MM.1S (cell line): ENCODE data around the gene ELP4.

Source experiments
- DNase-seq: peaks from one replicate; pipeline ENCODE4 v3.0.0-alpha.2; 2015
- H2AFZ ChIP-seq: fragments of 300-600 bp; sonication (generic); 2 replicates; pipeline ENCODE4 v1.6.0; 2016; ENCODE audit warnings: antibody characterized with exemption, low read length
- H3F3A ChIP-seq: fragments of 300-600 bp; sonication (generic); 2 replicates; pipeline ENCODE4 v1.6.1; 2016; ENCODE audit warnings: mild to moderate bottlenecking, antibody characterized with exemption, low read length, moderate library complexity, mixed read lengths; ENCODE audit not compliant: insufficient read depth
- H3K27ac ChIP-seq: fragments of 300-600 bp; sonication (generic); 2 replicates; pipeline ENCODE4 v1.5.1; 2016; ENCODE audit warnings: mild to moderate bottlenecking, low read length
- H3K27me3 ChIP-seq: fragments of 300-600 bp; sonication (generic); replicated peaks from 2 replicates; pipeline ENCODE4 v1.6.0; 2016; ENCODE audit warnings: low read length; ENCODE audit not compliant: insufficient read depth
- H3K36me3 ChIP-seq: fragments of 300-600 bp; sonication (generic); replicated peaks from 2 replicates; pipeline ENCODE4 v1.6.1; 2016; ENCODE audit warnings: mild to moderate bottlenecking, low read length, mixed read lengths; ENCODE audit not compliant: insufficient read depth
- H3K4me1 ChIP-seq: fragments of 300-600 bp; sonication (generic); 2 replicates; pipeline ENCODE4 v1.6.1; 2016; ENCODE audit warnings: low read length, mixed read lengths
- H3K4me2 ChIP-seq: fragments of 300-600 bp; sonication (generic); 2 replicates; pipeline ENCODE4 v1.6.0; 2016; ENCODE audit warnings: low read depth, low read length
- H3K4me3 ChIP-seq: fragments of 300-600 bp; sonication (generic); 2 replicates; pipeline ENCODE4 v1.5.1; 2016; ENCODE audit warnings: low read length, mixed read lengths
- H3K79me2 ChIP-seq: fragments of 300-600 bp; sonication (generic); 2 replicates; pipeline ENCODE4 v1.6.1; 2016; ENCODE audit warnings: mixed run types, low read length, mixed read lengths
- H3K9ac ChIP-seq: fragments of 300-600 bp; sonication (generic); 2 replicates; pipeline ENCODE4 v1.6.1; 2016; ENCODE audit warnings: low read length, mixed read lengths
- H3K9me2 ChIP-seq: fragments of 300-600 bp; sonication (generic); replicated peaks from 2 replicates; pipeline ENCODE4 v1.6.1; 2016; ENCODE audit warnings: mild to moderate bottlenecking, low read length, mixed read lengths; ENCODE audit not compliant: insufficient read depth
- H3K9me3 ChIP-seq: fragments of 300-600 bp; sonication (generic); replicated peaks from 2 replicates; pipeline ENCODE4 v1.6.1; 2016; ENCODE audit warnings: mild to moderate bottlenecking, low read length, mixed read lengths; ENCODE audit not compliant: insufficient read depth
- H4K20me1 ChIP-seq: fragments of 300-600 bp; sonication (generic); 2 replicates; pipeline ENCODE4 v1.6.1; 2016; ENCODE audit warnings: mild to moderate bottlenecking, low read length, moderate library complexity, mixed read lengths; ENCODE audit not compliant: insufficient read depth
- CTCF ChIP-seq: fragments of 300-600 bp; sonication (generic); IDR thresholded peaks from 2 replicates; pipeline ENCODE4 v1.5.1; 2016; ENCODE audit warnings: antibody characterized with exemption, low read length, mixed read lengths
- EZH2 ChIP-seq: fragments of 300-600 bp; sonication (generic); optimal IDR thresholded peaks from 2 replicates; pipeline ENCODE3; 2017; ENCODE audit warnings: low read depth, mild to moderate bottlenecking, antibody characterized with exemption, low read length, mixed read lengths
- EZH2phosphoT487 ChIP-seq: fragments of 300-600 bp; sonication (generic); IDR thresholded peaks from 2 replicates; pipeline ENCODE4 v1.6.1; 2018; ENCODE audit warnings: antibody characterized with exemption, low read length

The ELP4 gene

GRCh38 chr11:31822927-31823643 lies 313.5 kb downstream of the ELP4 start:
- Histone ChIP-seq H3K36me3 (no peaks in the 10 kb centered on the region), H3K79me2 (no peaks in the 10 kb centered on the region), H3F3A (no peaks in the 10 kb centered on the region), H3K4me2 (no peak overlapping the region), H3K4me1 (no peaks in the 10 kb centered on the region), H3K27ac (no peak overlapping the region), H2AFZ (no peak overlapping the region), H3K27me3 (0 out of 2 replicates have a peak, but pooled peaks cover 5% of the 10 kb centered on the region), H3K4me3 (no peak overlapping the region), H3K9ac (no peak overlapping the region), H3K9me3 (no peaks in the 10 kb centered on the region), H4K20me1 (no peaks in the 10 kb centered on the region), H3K9me2 (no peaks in the 10 kb centered on the region)
- no peak for DNase-seq
- no peak for TF ChIP-seq EZH2

- Histone ChIP-seq H4K20me1 (no peaks in the 10 kb centered on the region), H3K9me2 (no peaks in the 10 kb centered on the region), H3K79me2 (no peaks in the 10 kb centered on the region), H2AFZ (no peak overlapping the region), H3K4me2 (no peak overlapping the region), H3K4me3 (no peak overlapping the region), H3K36me3 (no peaks in the 10 kb centered on the region), H3K27me3 (0 out of 2 replicates have a peak, but pooled peaks cover 5% of the 10 kb centered on the region), H3K27ac (no peak overlapping the region), H3K4me1 (no peaks in the 10 kb centered on the region), H3K9ac (no peak overlapping the region), H3K9me3 (no peaks in the 10 kb centered on the region), H3F3A (no peaks in the 10 kb centered on the region)
- no peak for TF ChIP-seq EZH2phosphoT487
- TF ChIP-seq CTCF = no peak
- no peak for TF ChIP-seq EZH2
- no peak for DNase-seq
Observed at GRCh38 chr11:31823644-31824331, 314.2 kb downstream of the ELP4 start.

DNA sequence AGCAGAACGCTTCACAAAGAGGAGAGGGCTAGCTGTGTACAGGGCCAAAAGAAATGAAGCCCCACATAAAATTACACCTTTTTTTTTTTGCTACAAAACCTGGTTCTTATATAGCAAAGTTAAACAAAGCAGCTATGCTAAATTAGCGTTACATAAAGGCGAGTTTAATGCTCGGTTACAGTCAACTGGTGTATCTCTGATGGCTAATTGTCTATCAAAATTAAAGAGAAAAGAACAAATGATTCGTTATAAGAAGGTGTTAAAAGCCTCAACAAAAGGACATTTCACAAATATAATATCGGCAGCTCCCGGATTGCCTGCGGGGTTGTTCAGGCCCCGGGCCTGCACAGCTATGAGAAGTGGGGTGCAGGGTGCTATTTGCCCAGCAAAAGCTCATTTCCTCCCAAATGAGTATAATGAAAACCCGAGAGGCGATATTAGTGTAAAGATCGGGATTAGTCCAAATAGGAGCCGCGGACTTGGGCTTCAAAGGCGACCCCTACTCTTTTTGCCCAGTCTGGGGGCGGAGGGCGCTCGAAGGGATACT lies 314.8 kb downstream of the ELP4 start:
- H3K4me2 ChIP-seq = no peak overlapping the region
- no peak for DNase-seq
- H3K4me3 ChIP-seq = no peak overlapping the region
- no peak overlapping the region for H3K27ac ChIP-seq
- no peaks in the 10 kb centered on the region for H3K36me3 ChIP-seq
- no peaks in the 10 kb centered on the region for H3K9me3 ChIP-seq
- H3F3A ChIP-seq = no peaks in the 10 kb centered on the region
- TF ChIP-seq EZH2 = no peak
- no peak for TF ChIP-seq EZH2phosphoT487
- no peak for TF ChIP-seq CTCF
- H4K20me1 ChIP-seq = no peaks in the 10 kb centered on the region
- no peaks in the 10 kb centered on the region for H3K4me1 ChIP-seq
- 0 out of 2 replicates have a peak, but pooled peaks cover 5% of the 10 kb centered on the region for H3K27me3 ChIP-seq
- H3K9ac ChIP-seq = no peak overlapping the region
- H3K79me2 ChIP-seq = no peaks in the 10 kb centered on the region
- no peak overlapping the region for H2AFZ ChIP-seq
- H3K9me2 ChIP-seq = no peaks in the 10 kb centered on the region
